MG63 (cell line): ENCODE data around the gene RBM15. TPM values are rescaled to one million over a fixed set of nuclear protein-coding genes. Genes with fewer than 3 reads are reported as not detected.

Source experiments
- DNase-seq: peaks from one replicate; pipeline ENCODE4 v3.0.0-alpha.2; 2020
- H3K27me3 ChIP-seq: fragments of 250-450 bp; sonication (Bioruptor Pico); 2 replicates; pipeline ENCODE4 v1.5.1; 2020; ENCODE audit warnings: mild to moderate bottlenecking, moderate library complexity
- H3K36me3 ChIP-seq: fragments of 250-450 bp; sonication (Bioruptor Pico); 2 replicates; pipeline ENCODE4 v1.5.1; 2020; ENCODE audit warnings: mild to moderate bottlenecking, moderate library complexity
- H3K4me3 ChIP-seq: fragments of 250-450 bp; sonication (Bioruptor Pico); 2 replicates; pipeline ENCODE4 v1.5.1; 2020; ENCODE audit warnings: mild to moderate bottlenecking, moderate library complexity
- H3K9me3 ChIP-seq: fragments of 250-450 bp; sonication (Bioruptor Pico); 2 replicates; pipeline ENCODE4 v1.5.1; 2020; ENCODE audit warnings: mild to moderate bottlenecking, moderate library complexity
- total RNA-seq: library from RNA; depleted of rRNA; stranded (reverse); fragments of >200 nt; shearing (Covaris generic); gene quantifications from 2 replicates; pipeline ENCODE4 v1.2.3, GENCODE V29; 2014; ENCODE audit warnings: low replicate concordance

Gene RBM15
- total RNA-seq, 1 experiment from 2014 or later = 26.0 TPM

GRCh38 chr1:110316735-110317134 is 22.4 kb upstream of the RBM15 start:
- no peaks in the 10 kb centered on the region for H3K36me3 ChIP-seq
- H3K9me3 ChIP-seq = no peaks in the 10 kb centered on the region
- no peak overlapping the region for H3K4me3 ChIP-seq
- H3K27me3 ChIP-seq = no peaks in the 10 kb centered on the region; the same call in 1 of the 2 replicates
- DNase-seq = no peak

- no peak for DNase-seq
- H3K36me3 ChIP-seq = no peaks in the 10 kb centered on the region
- no peaks in the 10 kb centered on the region; the same call in 1 of the 2 replicates for H3K27me3 ChIP-seq
- H3K9me3 ChIP-seq = no peaks in the 10 kb centered on the region
- no peak overlapping the region for H3K4me3 ChIP-seq
Measured at GRCh38 chr1:110318046-110318445, 21.1 kb upstream of the RBM15 start.

- no peak for DNase-seq
- Histone ChIP-seq H3K27me3 (no peaks in the 10 kb centered on the region; the same call in 1 of the 2 replicates), H3K36me3 (no peaks in the 10 kb centered on the region), H3K9me3 (no peaks in the 10 kb centered on the region), H3K4me3 (no peak overlapping the region)
Measured at GRCh38 chr1:110319332-110320167, 19.6 kb upstream of the RBM15 start.

GRCh38 chr1:110320168-110320518 is 19.0 kb upstream of the RBM15 start:
- no peak for DNase-seq
- Histone ChIP-seq H3K27me3 (no peaks in the 10 kb centered on the region; the same call in 1 of the 2 replicates), H3K4me3 (no peak overlapping the region), H3K36me3 (no peaks in the 10 kb centered on the region), H3K9me3 (no peaks in the 10 kb centered on the region)

GRCh38 chr1:110321045-110321444 is 18.1 kb upstream of the RBM15 start:
- no peaks in the 10 kb centered on the region for H3K9me3 ChIP-seq
- DNase-seq = no peak
- H3K4me3 ChIP-seq = no peak overlapping the region
- H3K36me3 ChIP-seq = no peaks in the 10 kb centered on the region
- H3K27me3 ChIP-seq = no peaks in the 10 kb centered on the region; the same call in 1 of the 2 replicates

GRCh38 chr1:110321846-110322245 is 17.3 kb upstream of the RBM15 start:
- DNase-seq = no peak

GRCh38 chr1:110324667-110325066 is 14.5 kb upstream of the RBM15 start:
- Histone ChIP-seq H3K9me3 (no peaks in the 10 kb centered on the region), H3K4me3 (no peak overlapping the region), H3K27me3 (no peaks in the 10 kb centered on the region; the same call in 1 of the 2 replicates), H3K36me3 (no peaks in the 10 kb centered on the region)
- no peak for DNase-seq

More at GRCh38 chr1:110321846-110322245, 17.3 kb upstream of the RBM15 start:
- Histone ChIP-seq H3K9me3 (no peaks in the 10 kb centered on the region), H3K4me3 (no peak overlapping the region), H3K27me3 (no peaks in the 10 kb centered on the region; the same call in 1 of the 2 replicates), H3K36me3 (no peaks in the 10 kb centered on the region)

- DNase-seq = no peak
- Histone ChIP-seq H3K27me3 (no peaks in the 10 kb centered on the region), H3K4me3 (no peak overlapping the region), H3K9me3 (no peaks in the 10 kb centered on the region), H3K36me3 (no peaks in the 10 kb centered on the region)
Measured at GRCh38 chr1:110326826-110327225, 12.4 kb upstream of the RBM15 start.

GRCh38 chr1:110328274-110328673 is 10.9 kb upstream of the RBM15 start:
- Histone ChIP-seq H3K9me3 (no peaks in the 10 kb centered on the region), H3K4me3 (no peak overlapping the region), H3K36me3 (no peaks in the 10 kb centered on the region), H3K27me3 (no peaks in the 10 kb centered on the region)
- no peak for DNase-seq

GRCh38 chr1:110328700-110329099 is 10.5 kb upstream of the RBM15 start:
- Histone ChIP-seq H3K36me3 (no peaks in the 10 kb centered on the region), H3K9me3 (no peaks in the 10 kb centered on the region), H3K27me3 (no peaks in the 10 kb centered on the region), H3K4me3 (no peak overlapping the region)
- DNase-seq = no peak

- no peaks in the 10 kb centered on the region for H3K27me3 ChIP-seq
- peaks cover 8% of the 10 kb centered on the region for H3K36me3 ChIP-seq
- no peaks in the 10 kb centered on the region for H3K9me3 ChIP-seq
- H3K4me3 ChIP-seq = no peak overlapping the region
- DNase-seq = no peak
Measured at GRCh38 chr1:110335265-110335664, 3.9 kb upstream of the RBM15 start.

GRCh38 chr1:110336300-110337039 is 2.7 kb upstream of the RBM15 start:
- Histone ChIP-seq H3K9me3 (no peaks in the 10 kb centered on the region), H3K4me3 (no peak overlapping the region), H3K36me3 (peaks cover 20% of the 10 kb centered on the region), H3K27me3 (no peaks in the 10 kb centered on the region)
- peak; percentile 48 for DNase-seq

GRCh38 chr1:110337704-110338308 is 1.4 kb upstream of the RBM15 start:
- DNase-seq = peak; percentile 58
- Histone ChIP-seq H3K36me3 (peaks cover 34% of the 10 kb centered on the region), H3K27me3 (no peaks in the 10 kb centered on the region), H3K9me3 (no peaks in the 10 kb centered on the region), H3K4me3 (peak overlapping the region; percentile 98)

GRCh38 chr1:110338309-110338885 is 780 bp upstream of the RBM15 start:
- DNase-seq = peak; percentile 93

GRCh38 chr1:110339407-110340206 is 430 bp downstream of the RBM15 start:
- DNase-seq = peak; percentile 74
- H3K9me3 ChIP-seq = no peaks in the 10 kb centered on the region
- peaks cover 52% of the 10 kb centered on the region for H3K36me3 ChIP-seq
- peak overlapping the region; percentile 98 for H3K4me3 ChIP-seq
- no peaks in the 10 kb centered on the region for H3K27me3 ChIP-seq

More at GRCh38 chr1:110338309-110338885, 780 bp upstream of the RBM15 start:
- Histone ChIP-seq H3K27me3 (no peaks in the 10 kb centered on the region), H3K9me3 (no peaks in the 10 kb centered on the region), H3K4me3 (peak overlapping the region; percentile 98), H3K36me3 (peaks cover 40% of the 10 kb centered on the region)

GRCh38 chr1:110340207-110340468 is 961 bp downstream of the RBM15 start:
- Histone ChIP-seq H3K27me3 (no peaks in the 10 kb centered on the region), H3K4me3 (peak overlapping the region; percentile 98), H3K36me3 (peaks cover 57% of the 10 kb centered on the region), H3K9me3 (no peaks in the 10 kb centered on the region)
- DNase-seq = no peak
